ENCODE data around the gene NHS.

Gene NHS

DNA sequence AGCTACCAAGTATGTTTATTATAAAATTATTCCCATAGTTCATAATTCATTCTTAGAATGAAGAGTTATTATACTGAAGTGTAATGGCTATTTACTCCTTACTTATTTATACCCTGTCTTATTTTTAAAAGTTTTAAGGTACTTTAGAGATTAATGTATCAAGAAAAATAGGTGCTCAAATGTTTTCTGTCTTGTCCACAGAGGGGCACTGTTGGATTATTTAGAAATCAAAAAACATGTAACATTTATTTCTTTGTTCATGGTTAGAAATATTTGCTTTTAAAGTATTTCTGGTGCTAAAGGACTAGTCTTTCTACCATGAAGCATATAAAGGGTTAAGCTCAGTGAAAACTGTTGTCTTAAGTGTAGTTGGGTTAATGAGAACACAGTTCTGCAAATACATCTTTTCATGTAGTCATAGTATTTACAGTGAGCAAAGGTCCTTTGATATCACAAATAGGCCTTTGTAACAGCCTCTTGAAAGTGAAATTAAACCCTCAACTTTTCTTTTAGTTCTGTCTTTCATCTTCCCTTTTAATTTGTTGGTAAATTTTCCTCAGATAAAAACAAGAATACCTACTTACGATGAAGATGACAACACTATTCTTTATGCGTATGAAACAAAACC lies 370.0 kb downstream of the NHS start:
- H3K27me3 ChIP-seq: no peaks in the 10 kb centered on the region
- TF ChIP-seq, protein P1, sequence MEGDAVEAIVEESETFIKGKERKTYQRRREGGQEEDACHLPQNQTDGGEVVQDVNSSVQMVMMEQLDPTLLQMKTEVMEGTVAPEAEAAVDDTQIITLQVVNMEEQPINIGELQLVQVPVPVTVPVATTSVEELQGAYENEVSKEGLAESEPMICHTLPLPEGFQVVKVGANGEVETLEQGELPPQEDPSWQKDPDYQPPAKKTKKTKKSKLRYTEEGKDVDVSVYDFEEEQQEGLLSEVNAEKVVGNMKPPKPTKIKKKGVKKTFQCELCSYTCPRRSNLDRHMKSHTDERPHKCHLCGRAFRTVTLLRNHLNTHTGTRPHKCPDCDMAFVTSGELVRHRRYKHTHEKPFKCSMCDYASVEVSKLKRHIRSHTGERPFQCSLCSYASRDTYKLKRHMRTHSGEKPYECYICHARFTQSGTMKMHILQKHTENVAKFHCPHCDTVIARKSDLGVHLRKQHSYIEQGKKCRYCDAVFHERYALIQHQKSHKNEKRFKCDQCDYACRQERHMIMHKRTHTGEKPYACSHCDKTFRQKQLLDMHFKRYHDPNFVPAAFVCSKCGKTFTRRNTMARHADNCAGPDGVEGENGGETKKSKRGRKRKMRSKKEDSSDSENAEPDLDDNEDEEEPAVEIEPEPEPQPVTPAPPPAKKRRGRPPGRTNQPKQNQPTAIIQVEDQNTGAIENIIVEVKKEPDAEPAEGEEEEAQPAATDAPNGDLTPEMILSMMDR (IDR thresholded peaks at IDR 0.05; ENCODE audit: low read depth, low read length): peak; percentile 31
- 0 out of 2 replicates have a peak, but pooled peaks cover 1% of the 10 kb centered on the region for H3K36me3 ChIP-seq
- H3K4me1 ChIP-seq: no peaks in the 10 kb centered on the region
- no peak overlapping the region for H3K4me3 ChIP-seq (ENCODE audit: low read depth, low read length)
- H3K9me3 ChIP-seq: no peaks in the 10 kb centered on the region
- DNase-seq: no peak

DNA sequence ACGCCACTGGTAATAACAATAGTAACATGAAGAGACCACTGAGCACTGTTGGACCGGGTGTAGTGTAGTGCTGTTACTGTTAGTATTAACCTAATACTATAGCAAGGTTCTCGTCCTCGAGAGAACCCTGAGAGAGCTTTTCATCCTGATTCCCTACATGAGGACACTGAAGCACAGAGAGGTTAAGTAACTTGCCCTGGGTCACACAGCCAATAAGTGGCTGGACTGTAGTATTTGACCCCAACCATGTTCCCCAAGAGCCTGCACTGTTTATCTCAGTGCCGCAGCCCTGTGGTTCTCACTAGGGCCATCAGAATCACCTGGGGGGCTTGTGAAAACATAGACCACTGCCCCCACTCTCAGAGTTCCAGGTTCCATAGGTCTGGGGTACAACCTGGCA lies 372.7 kb downstream of the NHS start:
- no peak for DNase-seq
- TF ChIP-seq, protein P1 (IDR thresholded peaks at IDR 0.05; ENCODE audit: low read depth, low read length): no peak

DNA sequence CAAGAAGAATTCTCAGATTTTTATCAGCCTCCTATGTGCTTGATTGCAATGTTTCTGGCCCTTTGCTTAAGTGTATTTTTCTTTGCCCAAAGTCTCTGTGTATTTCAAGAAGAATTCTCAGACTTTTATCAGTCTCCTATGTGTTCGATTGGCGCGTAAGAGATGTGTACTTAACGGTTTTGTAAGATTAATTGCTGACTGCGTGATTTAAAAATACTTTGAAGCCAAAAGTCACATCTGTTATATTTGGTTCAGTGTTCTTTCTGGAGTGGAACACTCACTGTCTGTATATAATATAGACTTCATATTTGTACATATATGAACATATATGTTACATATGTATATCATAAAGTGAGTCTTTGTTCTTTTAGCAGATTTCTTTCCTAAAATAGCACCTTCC lies 373.7 kb downstream of the NHS start:
- 0 out of 2 replicates have a peak, but pooled peaks cover 5% of the 10 kb centered on the region for H3K36me3 ChIP-seq
- H3K27me3 ChIP-seq: no peaks in the 10 kb centered on the region
- H3K4me1 ChIP-seq: no peaks in the 10 kb centered on the region
- DNase-seq: no peak
- TF ChIP-seq, protein P1 (IDR thresholded peaks at IDR 0.05; ENCODE audit: low read depth, low read length): no peak
- H3K4me3 ChIP-seq (ENCODE audit: low read depth, low read length): no peak overlapping the region
- H3K9me3 ChIP-seq: no peaks in the 10 kb centered on the region

More for the DNA sequence above, 372.7 kb downstream of the NHS start:
- Histone ChIP-seq H3K36me3 (0 out of 2 replicates have a peak, but pooled peaks cover 5% of the 10 kb centered on the region), H3K9me3 (no peaks in the 10 kb centered on the region), H3K4me3 (ENCODE audit: low read depth, low read length) (no peak overlapping the region), H3K4me1 (no peaks in the 10 kb centered on the region), H3K27me3 (no peaks in the 10 kb centered on the region)

DNA sequence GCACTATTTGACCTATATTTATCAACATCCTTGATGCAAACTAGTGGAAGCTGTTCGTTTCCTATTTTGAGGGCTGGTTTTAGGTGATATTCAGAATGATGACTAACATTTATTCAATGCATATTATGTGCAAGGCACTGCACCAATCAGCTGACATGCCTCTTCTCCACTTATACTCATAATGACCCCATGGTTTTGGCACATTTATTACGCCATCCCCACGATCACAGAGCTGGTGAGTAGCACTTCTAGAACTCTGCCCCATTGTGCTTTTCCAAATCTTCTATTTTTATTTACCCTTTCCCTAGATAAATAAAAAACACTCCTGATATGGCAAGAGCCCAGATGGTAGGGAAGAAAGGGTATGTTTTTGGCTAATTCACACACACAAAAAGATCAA lies 375.4 kb downstream of the NHS start:
- TF ChIP-seq, protein P1 (IDR thresholded peaks at IDR 0.05; ENCODE audit: low read depth, low read length): no peak
- Histone ChIP-seq H3K27me3 (no peaks in the 10 kb centered on the region), H3K9me3 (no peaks in the 10 kb centered on the region), H3K4me1 (no peaks in the 10 kb centered on the region), H3K4me3 (ENCODE audit: low read depth, low read length) (no peak overlapping the region), H3K36me3 (0 out of 2 replicates have a peak, but pooled peaks cover 5% of the 10 kb centered on the region)
- DNase-seq: no peak

DNA sequence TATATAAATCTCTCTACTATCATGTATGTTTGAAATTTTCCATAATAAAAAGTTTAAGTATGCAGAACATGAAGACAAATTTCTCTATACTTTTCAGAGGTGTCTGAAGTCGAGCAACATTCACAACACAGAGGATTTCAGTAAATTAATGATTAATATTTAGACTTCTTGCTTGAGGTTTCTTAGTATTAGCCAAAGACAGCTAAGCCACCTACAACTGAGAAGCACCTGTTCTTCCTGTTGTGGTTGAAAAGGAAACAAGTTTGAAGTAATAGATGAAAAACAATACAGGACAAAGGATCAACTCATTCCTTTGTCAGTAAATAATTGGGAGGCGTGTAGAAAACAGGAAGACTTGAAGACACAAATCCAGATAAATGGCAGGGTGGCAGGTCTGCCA lies 383.4 kb downstream of the NHS start:
- no peak overlapping the region for H3K4me3 ChIP-seq (ENCODE audit: low read depth, low read length)
- TF ChIP-seq, protein P1 (IDR thresholded peaks at IDR 0.05; ENCODE audit: low read depth, low read length): no peak
- H3K27me3 ChIP-seq: no peaks in the 10 kb centered on the region
- H3K9me3 ChIP-seq: no peaks in the 10 kb centered on the region
- DNase-seq: no peak
- no peaks in the 10 kb centered on the region for H3K4me1 ChIP-seq
- H3K36me3 ChIP-seq: no peaks in the 10 kb centered on the region

DNA sequence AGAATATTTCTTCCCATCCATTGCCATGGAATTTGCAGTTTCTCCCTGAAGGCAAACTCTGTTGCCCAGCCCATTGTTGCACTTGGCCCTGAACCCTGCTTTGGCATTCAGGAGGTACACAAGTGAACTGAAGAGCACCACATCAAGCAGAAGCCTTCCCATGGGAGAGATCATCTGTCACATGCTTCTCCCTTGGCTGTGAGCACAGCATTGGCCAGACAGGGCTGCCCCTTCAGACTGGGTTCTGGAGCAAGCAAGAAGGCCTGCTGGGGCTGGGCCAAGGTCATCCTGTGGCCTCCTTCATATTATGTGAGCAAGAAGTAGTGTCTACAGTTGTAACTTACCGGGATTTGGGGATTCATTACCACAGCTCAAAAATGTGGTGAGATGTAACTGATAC lies 385.0 kb downstream of the NHS start:
- H3K36me3 ChIP-seq: no peaks in the 10 kb centered on the region
- no peak overlapping the region for H3K4me3 ChIP-seq (ENCODE audit: low read depth, low read length)
- TF ChIP-seq, protein P1 (IDR thresholded peaks at IDR 0.05; ENCODE audit: low read depth, low read length): no peak
- no peaks in the 10 kb centered on the region for H3K27me3 ChIP-seq
- no peaks in the 10 kb centered on the region for H3K9me3 ChIP-seq
- no peaks in the 10 kb centered on the region for H3K4me1 ChIP-seq
- DNase-seq: no peak

Measured in BE2C (cell line).